ENCODE results near the gene PPP2R5C.

DNA sequence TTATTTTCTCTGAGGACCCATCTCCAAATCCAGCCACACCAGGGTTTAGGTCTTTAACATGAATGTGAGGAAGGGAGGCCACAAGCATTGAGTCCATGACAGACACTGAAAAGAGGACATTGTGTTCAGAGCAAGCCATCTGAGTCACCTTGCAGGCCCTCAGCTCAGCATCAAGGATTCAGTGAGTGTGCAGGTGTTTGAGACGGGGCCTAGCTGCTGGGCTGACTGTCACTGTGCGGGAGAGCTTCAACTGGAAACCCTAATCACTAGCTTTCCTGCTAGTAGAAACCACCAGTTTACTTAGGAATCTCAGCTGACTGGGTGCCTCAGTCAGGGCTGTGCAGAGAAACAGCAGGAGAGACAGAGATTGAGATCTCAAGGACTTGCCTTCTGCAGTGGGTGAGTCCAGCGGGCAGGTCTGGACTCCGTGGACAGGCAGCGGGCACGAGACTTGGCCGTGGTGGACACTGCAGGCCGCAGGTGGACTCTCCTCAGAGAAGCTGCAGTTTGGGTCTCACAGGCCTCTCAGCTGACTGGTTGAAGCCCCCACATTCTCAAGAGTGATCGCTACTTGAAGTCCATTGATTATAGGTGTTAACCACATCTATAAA, 116.8 kb downstream of the PPP2R5C start:
- TF ChIP-seq ZNF8 (CRISPR knock-in tag; IDR thresholded peaks at IDR 0.05) (no peak), ZNF565 (CRISPR knock-in tag; conservative IDR thresholded peaks at IDR 0.05; ENCODE audit: low read depth) (no peak)
- TF ChIP-seq, protein P1, sequence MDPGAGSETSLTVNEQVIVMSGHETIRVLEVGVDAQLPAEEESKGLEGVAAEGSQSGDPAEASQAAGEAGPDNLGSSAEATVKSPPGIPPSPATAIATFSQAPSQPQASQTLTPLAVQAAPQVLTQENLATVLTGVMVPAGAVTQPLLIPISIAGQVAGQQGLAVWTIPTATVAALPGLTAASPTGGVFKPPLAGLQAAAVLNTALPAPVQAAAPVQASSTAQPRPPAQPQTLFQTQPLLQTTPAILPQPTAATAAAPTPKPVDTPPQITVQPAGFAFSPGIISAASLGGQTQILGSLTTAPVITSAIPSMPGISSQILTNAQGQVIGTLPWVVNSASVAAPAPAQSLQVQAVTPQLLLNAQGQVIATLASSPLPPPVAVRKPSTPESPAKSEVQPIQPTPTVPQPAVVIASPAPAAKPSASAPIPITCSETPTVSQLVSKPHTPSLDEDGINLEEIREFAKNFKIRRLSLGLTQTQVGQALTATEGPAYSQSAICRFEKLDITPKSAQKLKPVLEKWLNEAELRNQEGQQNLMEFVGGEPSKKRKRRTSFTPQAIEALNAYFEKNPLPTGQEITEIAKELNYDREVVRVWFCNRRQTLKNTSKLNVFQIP (CRISPR knock-in tag; IDR thresholded peaks at IDR 0.05; ENCODE audit: borderline replicate concordance, low read depth), result no peak

Measured in SK-N-SH treated with all-trans-retinoic acid at 6 μM for 48 hours (cell line).